Stimulated activated CD8-positive, alpha-beta memory T cell treated with anti-CD3 and anti-CD28 coated beads, Interleukin-4, amount 100 ng/mL, for 1 hour (primary cell): Measurements from ENCODE around the gene ANXA9.
A peak's percentile ranks its signal among the peaks of the same experiment; 100 is the strongest.

Source experiments
- DNase-seq, 2 donors: peaks; one replicate each; pipeline ENCODE4 v3.0.0-alpha.2; 2020; ENCODE audit warnings: low read depth in 2 of 2, low spot score in 1 of 2

The ANXA9 gene

DNA sequence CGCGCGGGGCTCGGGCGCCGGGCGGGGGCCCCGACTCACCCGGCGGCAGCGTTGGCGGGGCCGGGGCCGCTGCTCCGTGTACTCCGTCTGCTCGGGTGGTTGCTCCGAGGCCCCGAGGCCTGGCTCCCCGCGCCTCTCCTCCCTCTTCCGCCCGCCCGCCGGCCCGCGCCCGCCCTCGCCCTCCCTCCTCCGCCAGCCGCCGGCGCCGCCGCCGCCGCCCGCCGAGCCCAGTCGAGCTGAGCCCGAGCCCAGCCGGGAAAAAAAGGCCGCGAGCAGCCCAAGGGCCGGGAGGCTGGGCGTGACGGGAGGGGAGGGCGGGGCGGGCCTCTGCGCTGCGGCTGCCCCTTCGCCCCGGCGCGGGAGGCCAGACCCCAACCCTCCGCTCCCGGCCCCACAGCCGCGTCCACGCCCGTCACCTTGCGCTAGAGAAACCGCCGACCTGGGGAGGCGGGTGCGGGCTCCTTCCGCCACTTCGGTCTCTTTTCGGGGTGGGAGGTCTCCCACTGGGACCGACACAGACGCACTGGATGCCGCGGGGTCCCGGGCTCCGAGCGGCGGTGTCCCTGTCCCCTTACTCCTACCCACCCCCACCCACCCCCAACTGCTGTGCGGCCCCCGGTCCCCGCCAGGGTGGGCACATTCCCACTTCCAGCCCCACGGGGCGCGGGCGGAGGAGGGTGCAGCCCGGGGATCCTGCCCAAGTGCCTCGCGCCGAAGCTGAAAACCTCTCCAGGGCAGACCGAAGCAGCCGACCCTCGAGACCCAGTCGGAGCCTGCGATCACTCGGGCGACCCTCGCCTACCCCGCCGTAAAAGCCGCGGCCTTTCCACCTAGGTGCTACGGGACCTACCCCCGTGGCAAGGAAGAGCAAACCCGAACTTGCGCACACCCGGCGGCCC lies 7.3 kb upstream of the ANXA9 start, which contains the start of gene CERS2:
Gene CERS2, minus strand, starts transcription at position 256 of the 899 bp plus-strand sequence. CDS start 5,745 bp downstream, outside the sequence.
- peak; percentile 39 to 50 for DNase-seq

DNA sequence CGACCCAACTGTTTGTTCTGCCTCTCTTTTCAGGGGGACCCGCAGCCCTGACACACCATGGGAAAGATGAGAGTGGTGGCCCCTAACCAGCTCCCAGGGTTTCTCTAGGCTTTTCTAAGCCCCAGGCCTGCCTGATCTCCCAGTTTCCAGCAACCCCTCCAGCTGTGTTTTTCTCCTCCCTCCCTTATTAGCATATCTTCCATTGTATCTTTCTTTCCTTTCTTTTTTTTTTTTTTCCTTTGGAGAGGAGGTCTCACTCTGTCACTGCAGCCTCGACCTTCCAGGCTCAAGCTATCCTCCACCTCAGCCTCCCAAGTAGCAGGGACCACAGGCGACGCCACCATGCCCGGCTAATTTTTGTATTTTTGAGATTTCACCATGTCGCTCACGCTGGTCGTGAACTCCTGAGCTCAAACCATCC lies 5.7 kb upstream of the ANXA9 start:
- no peak for DNase-seq

DNA sequence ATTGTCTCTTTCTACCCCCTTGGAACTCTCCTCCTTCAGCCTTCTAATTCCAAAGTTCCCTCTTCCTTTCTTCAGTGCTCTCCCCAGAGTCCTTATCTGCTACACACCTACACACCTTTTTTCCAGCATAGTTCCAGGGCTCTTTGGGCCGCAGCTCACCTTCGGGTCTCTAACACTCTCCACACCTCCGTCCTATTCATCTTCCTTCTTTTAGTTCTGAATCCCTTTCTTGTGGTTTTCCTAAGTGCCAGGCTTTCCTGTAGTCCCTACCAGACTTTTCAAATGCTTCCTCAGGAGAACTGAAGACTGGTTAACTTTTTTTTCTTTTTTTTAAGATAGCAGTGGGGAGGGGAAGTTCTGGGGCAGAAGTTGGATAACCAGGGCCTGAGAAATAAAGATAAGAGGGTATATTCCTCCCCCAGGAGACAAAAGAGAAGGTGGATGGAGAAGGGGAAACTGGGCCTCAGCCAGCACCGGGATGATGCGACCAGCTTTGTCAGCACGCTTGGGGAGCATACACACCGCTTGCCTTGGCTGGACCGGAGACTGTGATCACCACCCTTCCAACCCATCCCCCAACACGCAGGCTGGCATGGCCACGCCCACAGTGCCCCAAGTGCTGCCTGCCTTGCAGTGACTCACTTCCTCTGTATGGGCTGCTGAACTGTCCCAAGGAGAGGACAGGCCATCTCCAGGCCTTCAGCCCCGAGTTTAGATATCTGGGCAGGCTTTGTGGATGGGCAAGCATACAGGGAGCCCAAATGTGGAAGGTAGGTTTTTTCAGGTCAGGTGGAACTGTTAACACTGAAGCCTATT lies 5.0 kb upstream of the ANXA9 start:
- peak in 1 of 2 donors; percentile 54 for DNase-seq

DNA sequence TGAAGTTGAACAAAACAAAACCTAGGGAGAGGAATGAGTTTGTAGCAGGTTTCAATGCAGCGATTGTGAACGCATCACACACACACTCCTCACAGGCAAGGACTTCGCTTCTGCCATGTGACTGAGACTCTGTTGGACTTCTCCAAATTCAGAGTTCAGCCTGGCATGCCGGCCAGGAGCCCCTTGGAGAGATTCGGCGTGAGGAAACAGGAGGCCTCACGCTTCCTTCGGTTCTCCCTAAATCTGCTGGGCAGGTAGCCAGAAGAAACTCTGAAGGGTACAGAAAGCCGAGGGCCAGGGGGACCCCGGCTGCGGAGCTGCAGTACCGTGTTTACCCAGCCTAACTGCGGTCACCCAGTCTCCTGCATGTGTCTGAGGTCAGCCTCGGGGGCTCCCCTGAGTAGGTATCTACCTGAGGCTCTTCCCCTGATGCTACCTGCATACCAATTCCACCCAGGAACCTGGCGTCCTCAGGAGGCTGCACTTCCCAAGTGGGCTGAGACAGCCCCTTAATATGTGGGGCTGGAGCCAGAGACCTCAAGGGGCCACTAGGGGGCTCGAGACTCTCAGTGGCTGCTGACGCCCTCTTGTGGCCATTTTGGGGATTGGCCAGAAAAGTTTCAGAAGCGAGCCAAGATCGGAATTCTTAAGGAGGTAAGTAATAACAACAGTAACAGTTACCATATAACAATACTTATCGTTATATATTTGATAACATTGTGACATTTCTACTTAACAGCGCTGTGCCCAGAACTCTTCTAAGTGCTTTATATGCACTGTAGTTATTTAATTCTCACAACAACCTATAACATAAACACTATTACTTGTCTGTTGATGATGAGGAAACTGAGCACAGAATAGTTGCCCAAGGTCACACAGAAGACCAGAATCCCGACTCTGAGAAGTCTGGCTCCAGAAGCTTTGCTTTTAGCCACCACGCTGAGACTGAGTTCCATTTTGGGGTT lies 2.7 kb upstream of the ANXA9 start:
- peak; percentile 78 to 79 for DNase-seq

DNA sequence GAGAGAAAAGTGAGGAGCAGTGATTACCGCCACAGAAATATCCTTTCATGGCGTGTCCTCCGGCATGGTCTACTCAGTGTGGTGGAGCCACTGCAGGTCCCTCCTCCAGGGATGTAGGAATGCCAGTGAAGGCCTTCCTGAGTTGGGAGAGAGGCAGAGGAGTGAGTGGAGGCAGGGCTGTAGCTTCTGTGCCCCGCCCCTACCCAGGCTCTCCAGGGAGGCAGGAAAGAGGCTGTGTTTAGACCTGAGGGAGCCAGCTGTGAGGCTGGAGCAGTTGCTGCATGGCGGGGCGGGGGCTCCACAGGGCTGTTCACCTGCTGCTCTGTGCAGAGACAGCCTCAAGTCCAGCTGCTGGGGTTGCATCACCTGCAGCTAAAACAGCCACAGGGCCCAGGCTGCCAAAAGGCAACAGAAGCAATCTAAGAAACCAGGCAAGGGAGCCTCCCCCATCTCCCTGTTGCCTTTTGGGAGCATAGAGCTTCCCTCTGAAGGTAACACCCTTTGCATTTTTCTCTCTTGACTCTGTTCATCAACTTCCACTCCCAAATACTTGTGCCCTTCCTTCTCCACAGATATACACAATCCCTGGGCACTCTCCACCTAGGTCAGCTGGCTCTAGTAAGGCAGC lies 801 bp upstream of the ANXA9 start:
- DNase-seq: no peak

DNA sequence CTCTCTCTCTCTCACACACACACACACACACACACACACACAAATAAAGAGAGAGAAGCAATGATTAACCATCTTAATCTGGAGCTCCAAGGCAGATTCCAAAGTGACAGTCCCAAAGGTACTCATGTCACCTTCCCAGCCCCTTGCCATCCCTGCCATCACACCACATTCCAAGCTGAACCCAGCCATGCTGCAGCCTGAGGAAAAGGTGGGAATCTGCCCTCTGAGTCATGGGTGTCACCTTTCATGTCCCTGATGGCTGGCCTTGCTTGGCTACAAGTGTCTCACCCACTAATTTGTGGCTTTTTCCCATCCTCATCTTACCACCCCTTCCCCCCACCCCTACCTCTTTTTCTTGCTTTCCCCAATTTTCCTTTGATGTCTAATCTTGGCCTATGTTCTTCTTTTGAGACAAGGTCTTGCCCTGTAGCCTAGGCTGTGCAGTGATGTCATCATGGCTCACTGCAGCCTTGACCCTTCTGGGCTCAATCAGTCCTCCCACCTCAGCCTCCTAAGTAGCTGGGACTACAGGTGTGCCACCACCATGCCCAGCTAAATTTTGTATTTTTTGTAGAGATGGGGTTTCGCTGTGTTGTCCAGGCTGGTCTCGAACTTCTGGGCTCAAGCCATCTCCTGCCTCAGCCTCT lies 3.2 kb downstream of the ANXA9 start:
- DNase-seq: no peak

DNA sequence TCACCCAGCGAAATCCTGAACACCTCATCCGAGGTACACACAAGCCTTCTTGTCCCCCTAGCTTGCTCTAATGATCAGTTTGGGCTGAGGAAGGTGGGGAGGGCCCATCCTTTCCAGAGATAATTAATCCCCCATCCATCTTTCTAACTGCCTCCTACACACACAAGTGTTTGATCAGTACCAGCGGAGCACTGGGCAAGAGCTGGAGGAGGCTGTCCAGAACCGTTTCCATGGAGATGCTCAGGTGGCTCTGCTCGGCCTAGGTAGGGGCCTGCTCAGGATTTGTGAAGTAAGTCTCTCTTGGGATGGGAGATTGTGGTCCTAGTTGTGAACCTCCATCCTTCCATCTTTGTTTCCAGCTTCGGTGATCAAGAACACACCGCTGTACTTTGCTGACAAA lies 5.8 kb downstream of the ANXA9 start:
- no peak for DNase-seq

DNA sequence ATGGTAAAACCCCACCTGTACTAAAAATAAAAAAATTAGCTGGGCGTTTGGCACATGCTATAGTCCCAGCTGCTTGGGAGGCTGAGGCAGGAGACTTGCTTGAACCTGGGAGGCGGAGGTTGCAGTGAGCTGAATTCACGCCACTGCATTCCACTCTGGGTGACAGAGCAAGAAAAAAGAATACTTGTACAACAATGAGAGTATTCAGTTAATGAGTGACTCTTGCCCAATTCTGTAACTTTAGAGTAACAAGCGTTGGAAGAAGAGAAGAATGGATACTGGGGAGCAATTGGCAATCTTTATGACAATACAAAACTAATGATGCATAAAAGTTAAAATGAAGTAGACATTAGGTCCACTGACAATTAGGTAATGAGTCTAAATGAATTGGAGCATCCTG lies 10.5 kb downstream of the ANXA9 start:
- no peak for DNase-seq

DNA sequence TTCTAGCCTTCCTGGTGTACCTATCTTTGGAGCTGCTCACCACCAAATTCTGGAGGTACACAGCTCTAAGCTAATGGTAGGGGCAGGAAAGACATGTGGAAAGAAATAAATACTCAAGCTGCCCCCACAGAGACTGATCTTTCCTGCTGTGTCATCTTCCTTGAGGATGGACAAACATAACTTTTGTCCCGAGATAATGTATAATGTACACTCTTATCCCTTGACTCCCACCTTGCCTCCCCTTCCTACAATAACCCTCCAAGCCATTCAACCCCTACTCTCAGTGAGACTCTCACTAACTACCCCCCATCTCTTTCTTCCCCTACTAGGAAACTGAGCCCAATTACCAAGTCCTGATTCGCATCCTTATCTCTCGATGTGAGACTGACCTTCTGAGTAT lies 12.2 kb downstream of the ANXA9 start:
- DNase-seq: no peak

DNA sequence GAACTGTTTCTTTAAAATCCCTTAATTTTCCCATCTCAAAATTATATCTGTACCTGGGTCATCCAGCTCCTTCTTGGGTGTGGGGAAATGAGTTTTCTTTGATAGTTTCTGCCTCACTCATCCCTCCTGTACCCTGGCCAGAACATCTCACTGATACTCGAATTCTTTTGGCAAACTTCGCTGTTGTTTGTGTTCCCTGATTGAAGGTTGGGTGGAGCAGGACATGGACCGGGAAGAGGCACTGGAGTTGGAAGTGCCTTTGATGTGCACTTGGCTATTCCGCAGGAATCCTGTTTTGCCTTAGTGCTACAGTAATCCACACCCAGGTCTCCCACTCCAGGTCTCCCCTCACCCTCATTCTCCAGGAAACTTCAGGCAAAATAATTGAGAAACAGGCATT lies 13.4 kb downstream of the ANXA9 start:
- no peak for DNase-seq

DNA sequence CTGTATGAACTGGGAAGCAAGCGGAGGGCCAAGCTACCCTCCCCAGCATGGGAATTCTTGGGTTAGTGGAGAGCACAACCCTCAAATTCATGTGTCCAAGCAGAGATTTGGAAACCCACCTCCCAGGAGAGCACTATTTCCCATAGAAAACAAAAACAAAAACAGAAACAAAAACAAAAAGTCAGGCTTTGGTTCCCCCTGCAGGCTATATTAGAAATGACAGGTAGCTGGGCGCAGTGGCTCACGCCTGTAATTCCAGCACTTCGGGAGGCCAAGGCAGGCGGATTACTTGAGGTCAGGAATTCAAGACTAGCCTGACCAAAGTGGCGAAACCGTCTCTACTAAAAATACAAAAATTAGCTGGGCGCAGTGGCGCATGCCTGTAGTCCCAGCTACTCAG lies 13.8 kb downstream of the ANXA9 start:
- DNase-seq: no peak

DNA sequence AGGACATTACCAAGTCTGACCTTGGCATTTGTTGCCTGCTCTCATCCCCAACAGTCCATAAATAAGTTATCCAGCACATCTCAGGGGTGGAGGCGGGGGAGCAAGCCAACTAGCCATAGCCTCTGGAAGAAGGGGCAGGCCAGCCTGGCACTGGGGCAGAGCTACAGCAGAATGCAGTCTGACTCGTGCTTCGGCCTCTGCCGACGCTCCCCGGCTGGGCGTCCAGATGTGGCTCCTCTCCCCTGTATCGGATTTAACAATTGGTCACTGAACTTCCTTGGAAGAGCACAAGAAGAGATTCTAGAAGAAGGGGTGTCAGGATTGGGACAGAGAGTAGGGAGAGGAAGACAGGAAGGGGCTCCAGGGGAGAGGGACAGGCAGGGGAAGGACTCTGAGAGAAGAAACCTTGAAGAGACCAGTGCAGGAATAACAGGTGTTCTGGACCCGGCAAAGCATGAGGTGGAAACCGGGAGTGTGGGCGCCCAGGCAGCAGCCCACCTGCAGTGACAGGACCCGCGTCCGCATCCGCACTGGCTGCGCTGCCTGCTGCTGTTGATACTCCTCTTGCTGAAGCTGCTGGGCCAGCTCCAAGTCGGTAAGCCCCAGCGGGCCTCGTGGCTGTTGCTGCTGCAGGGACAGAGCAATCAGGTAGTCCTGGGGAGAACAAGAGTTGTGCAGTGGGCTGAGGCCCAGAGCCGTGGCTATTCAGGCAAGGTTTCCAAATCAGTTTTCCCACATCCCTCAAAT lies 15.2 kb downstream of the ANXA9 start:
- no peak for DNase-seq

DNA sequence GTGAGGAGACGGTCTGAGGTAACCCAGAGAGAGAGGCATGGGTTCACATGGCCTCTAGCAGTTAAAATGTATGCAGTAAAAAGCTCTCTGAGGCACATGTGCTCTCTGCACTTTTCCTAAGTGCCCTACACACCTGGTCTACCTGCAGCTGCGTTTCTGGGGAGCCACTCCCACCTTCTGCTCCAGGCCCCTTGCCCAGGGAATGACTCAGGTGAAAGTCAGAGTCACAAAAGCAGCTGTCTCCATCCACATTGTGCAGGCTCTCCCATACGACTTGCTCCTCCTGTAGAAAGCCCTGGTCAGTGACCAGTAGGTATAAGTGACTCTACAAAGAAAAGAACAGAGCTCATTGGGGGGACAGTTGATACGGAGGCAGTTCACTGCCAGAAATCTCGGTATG lies 15.9 kb downstream of the ANXA9 start:
- no peak for DNase-seq

DNA sequence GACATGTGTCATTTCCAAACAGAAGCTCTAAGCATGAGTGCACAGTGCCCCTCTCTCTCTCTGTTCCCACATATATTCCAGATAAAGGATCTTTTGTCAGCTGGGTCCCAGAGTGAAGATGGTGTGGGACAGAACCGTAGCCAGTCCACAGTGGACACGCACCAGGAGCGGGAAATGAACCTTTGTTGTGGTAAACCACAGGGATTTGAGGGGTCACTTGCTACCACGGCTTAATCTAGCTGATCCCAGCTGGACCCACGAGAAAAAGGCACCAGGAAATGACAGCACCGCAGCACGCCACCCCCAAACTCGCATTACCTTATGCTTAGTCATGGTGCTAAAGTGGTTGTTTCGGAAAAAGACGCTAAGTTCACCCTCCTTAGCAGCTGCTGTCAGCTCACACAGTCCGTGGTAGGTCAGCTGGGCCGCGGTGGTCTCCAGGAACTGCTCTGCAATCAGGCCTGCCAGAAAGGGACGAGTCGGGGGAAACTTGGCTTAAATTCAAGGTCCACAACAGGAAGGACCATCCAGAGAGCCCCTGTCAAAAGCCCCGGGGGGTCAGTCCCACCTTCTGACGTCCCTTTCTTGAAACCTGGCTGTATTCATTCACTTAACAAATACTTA lies 17.1 kb downstream of the ANXA9 start:
- no peak for DNase-seq

DNA sequence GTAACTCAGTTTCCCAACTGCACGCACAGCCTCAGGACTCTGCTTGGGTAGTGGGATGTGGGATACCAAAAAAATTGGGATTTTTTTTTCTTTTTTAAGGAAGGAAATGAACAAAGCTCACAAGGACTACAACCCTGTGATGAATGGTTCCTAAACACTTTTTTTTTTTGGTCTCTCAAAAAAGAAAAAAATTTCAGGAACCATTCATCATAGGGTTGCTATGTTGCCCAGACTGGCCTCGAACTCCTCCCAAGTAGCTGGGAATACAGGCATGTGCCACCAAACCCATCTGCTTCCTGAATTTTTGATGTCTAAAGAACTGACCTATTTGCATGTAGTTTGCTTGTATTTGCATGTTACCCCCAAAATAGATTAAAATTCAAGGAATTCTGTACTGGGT lies 17.8 kb downstream of the ANXA9 start:
- DNase-seq: no peak

DNA sequence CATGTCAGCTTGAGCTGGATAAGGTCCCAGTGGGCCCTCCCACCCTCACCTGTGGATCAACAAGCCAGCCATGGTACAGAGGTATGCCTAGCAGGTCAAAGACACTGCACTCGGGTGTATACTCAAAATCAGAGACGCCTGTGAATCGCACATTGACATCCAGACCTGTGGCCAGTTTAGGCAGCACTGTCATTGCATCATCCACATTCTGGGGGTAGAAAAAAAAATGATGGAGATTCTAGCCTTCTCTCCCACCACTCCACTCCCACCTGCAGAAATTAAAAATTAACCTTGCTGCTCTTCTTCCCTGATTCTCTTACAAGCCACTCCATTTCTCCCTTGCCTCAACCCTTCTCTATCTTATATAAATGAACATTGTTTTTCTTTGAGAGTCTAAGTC lies 18.3 kb downstream of the ANXA9 start:
- no peak for DNase-seq

DNA sequence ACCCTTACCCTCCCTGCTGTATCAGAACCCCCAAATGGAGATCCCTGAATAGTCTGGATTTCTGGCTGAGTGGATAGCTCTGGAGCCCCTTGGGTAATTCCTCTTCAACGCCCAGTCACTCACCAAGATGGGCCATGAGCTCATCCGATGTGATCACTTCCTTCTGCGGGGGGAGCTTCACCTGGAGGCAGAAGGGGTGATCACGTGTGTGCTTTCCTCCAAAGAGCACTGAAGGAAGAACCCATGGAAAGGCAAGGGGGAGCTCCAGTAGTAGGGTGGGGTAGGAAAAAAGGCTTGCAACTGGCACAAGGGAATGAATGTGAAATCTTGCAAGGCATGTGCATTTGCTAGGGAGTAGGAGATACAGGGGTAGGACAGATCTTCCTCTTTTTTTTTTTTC lies 19.5 kb downstream of the ANXA9 start:
- no peak for DNase-seq

DNA sequence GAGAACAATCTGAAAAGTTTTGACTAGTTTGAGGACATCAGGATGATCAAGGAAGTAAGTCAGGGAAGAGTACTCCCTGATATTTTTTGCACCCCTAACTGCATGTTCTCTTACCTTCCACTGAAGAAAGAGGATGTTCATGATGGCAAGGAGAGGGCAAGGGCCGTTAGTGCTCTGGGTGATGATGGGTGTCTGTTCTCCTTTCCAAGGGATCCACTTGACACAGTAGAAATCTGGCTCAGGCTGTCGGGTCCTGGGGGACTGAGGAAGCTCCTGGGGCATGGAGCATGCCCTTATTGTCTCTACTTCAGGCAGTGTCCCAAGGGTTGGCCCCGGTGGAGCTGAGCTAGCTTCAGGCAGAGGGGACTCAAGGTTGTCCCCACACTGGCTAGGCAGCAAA lies 20.0 kb downstream of the ANXA9 start:
- DNase-seq: no peak

DNA sequence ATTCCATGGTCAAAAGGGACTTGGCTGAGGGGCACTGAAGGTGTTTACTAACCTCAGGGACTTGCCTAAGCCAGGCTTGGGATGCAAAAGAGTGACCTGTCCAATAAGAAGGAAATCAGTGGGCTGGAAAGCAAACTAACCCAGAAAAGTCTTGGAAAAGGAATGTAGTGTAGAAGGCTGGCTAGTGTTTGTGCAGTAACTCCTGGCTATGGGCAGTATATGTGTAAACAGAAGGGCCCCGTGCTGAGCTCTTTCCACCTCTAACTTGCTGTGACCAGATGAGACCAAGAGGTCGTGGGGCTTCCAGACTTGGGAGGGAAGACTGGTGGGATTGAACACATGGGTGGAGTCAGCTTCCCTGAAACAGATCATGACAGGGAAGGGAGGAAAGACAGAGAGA lies 20.5 kb downstream of the ANXA9 start:
- DNase-seq: no peak
